IPS-20b (cell line): Measurements from ENCODE around the gene CADPS2.

Experiments used
- H3K27ac ChIP-seq: one replicate; pipeline ENCODE4 v1.5.1; 2013; ENCODE audit warnings: low read length
- H3K27me3 ChIP-seq: 2 replicates; pipeline ENCODE4 v1.6.1; 2013; ENCODE audit warnings: mild to moderate bottlenecking, low read length, inconsistent platforms; ENCODE audit not compliant: insufficient read depth
- H3K36me3 ChIP-seq: 2 replicates; pipeline ENCODE4 v1.6.1; 2013; ENCODE audit warnings: low read depth, mild to moderate bottlenecking, inconsistent platforms, low read length, moderate library complexity; ENCODE audit not compliant: insufficient read depth
- H3K4me1 ChIP-seq: 2 replicates; pipeline ENCODE4 v1.6.1; 2013; ENCODE audit warnings: mild to moderate bottlenecking, control low read depth, inconsistent platforms, low read length, moderate library complexity; ENCODE audit not compliant: insufficient read depth
- H3K4me3 ChIP-seq: 2 replicates; pipeline ENCODE4 v1.5.1; 2013; ENCODE audit warnings: mild to moderate bottlenecking, low read length, inconsistent platforms
- H3K9ac ChIP-seq: 2 replicates; pipeline ENCODE4 v1.6.1; 2013; ENCODE audit warnings: low read depth, mild to moderate bottlenecking, inconsistent platforms, low read length, moderate library complexity
- H3K9me3 ChIP-seq: 2 replicates; pipeline ENCODE4 v1.6.1; 2013; ENCODE audit warnings: mild to moderate bottlenecking, low read depth, low read length, inconsistent platforms; ENCODE audit not compliant: insufficient read depth

Gene CADPS2

GRCh38 chr7:122312789-122313188 is 573.5 kb downstream of the CADPS2 start:
- Histone ChIP-seq H3K36me3 (no peaks in the 10 kb centered on the region), H3K9me3 (no peaks in the 10 kb centered on the region), H3K9ac (no peak overlapping the region), H3K4me1 (peaks cover 34% of the 10 kb centered on the region), H3K27me3 (peaks cover 100% of the 10 kb centered on the region), H3K27ac (no peak overlapping the region), H3K4me3 (no peak overlapping the region)

DNA sequence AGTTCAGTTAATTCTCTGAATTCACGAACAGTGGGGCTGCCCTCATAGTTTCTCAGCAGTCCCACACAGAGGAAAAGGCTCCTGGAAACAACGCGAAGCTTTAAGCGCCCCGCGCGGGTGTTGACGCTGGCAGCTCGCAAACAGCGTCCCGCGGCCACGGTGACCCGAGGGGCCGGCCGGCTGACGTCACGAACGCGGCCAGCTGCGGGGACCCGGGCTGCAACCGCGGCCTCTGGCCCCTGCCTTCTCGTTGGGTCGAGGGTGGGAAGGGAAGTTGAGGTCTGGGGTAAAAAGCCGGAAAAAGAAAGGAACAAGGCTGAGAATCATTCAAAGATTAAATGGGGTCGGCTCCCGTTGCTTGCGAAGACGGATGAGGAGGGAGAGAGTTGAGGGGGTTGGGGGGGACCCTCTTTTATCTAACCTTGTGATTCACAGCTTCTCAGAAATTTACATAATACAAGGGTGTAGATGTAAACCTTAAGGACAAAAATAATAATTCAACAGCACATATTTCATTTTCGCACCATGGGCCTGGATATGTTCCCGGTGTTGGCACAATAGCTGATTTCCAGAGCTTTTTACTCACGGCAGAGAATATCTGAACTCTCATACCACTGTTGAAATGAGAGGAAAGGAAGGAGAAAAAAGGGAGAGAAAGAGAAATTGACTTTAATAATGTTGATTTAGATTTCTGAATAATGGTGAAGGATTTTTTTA is 574.4 kb downstream of the CADPS2 start:
- no peak overlapping the region for H3K27ac ChIP-seq
- no peaks in the 10 kb centered on the region for H3K9me3 ChIP-seq
- peaks cover 37% of the 10 kb centered on the region for H3K4me1 ChIP-seq
- no peak overlapping the region; the same call in 1 of the 2 replicates for H3K9ac ChIP-seq
- H3K36me3 ChIP-seq: no peaks in the 10 kb centered on the region
- peaks cover 100% of the 10 kb centered on the region for H3K27me3 ChIP-seq
- peak overlapping the region; percentile 67 for H3K4me3 ChIP-seq

GRCh38 chr7:122311050-122311700 is 575.1 kb downstream of the CADPS2 start:
- Histone ChIP-seq H3K9me3 (no peaks in the 10 kb centered on the region), H3K36me3 (no peaks in the 10 kb centered on the region), H3K4me3 (peak overlapping the region; percentile 67), H3K4me1 (peaks cover 37% of the 10 kb centered on the region), H3K27me3 (peaks cover 100% of the 10 kb centered on the region), H3K9ac (peak overlapping the region; percentile 31; the same call in 1 of the 2 replicates), H3K27ac (no peak overlapping the region)

GRCh38 chr7:122310119-122311021 is 575.9 kb downstream of the CADPS2 start:
- no peak overlapping the region for H3K27ac ChIP-seq
- H3K4me1 ChIP-seq: peaks cover 35% of the 10 kb centered on the region
- peaks cover 100% of the 10 kb centered on the region for H3K27me3 ChIP-seq
- peak overlapping the region; percentile 67 for H3K4me3 ChIP-seq
- H3K36me3 ChIP-seq: no peaks in the 10 kb centered on the region
- peak overlapping the region; percentile 31; the same call in 1 of the 2 replicates for H3K9ac ChIP-seq
- H3K9me3 ChIP-seq: no peaks in the 10 kb centered on the region

GRCh38 chr7:122309421-122309820 is 576.8 kb downstream of the CADPS2 start:
- H3K9me3 ChIP-seq: no peaks in the 10 kb centered on the region
- peaks cover 29% of the 10 kb centered on the region; the same call in 1 of the 2 replicates for H3K4me1 ChIP-seq
- no peaks in the 10 kb centered on the region for H3K36me3 ChIP-seq
- peak overlapping the region; percentile 29; the same call in 1 of the 2 replicates for H3K9ac ChIP-seq
- peaks cover 100% of the 10 kb centered on the region for H3K27me3 ChIP-seq
- H3K4me3 ChIP-seq: peak overlapping the region; percentile 67
- H3K27ac ChIP-seq: no peak overlapping the region

DNA sequence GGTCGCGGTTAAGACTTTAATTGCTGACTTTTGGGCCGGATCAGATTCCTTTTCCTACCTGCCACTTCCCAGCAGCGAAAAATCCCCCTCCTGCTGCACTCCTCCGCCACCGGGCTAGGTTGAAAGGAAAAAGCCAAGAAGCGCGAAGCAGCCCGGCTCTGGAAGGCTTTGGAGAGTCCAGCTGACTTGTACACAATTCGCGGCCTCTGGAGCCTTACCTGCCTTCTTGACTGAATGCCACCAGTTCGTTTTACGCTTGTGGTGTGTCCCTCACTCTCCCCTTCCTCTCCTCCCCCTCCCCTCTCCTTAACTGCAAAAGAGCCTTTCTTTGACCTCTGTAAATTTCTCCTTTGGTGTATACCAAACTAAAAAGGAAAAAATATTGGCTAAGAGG is 579.0 kb downstream of the CADPS2 start:
- H3K4me3 ChIP-seq: peak overlapping the region; percentile 67
- H3K27ac ChIP-seq: no peak overlapping the region
- H3K36me3 ChIP-seq: no peaks in the 10 kb centered on the region
- peaks cover 27% of the 10 kb centered on the region; the same call in 1 of the 2 replicates for H3K4me1 ChIP-seq
- peaks cover 100% of the 10 kb centered on the region for H3K27me3 ChIP-seq
- no peaks in the 10 kb centered on the region for H3K9me3 ChIP-seq
- H3K9ac ChIP-seq: peak overlapping the region; percentile 68; the same call in 1 of the 2 replicates

GRCh38 chr7:122306320-122307227 is 579.7 kb downstream of the CADPS2 start:
- Histone ChIP-seq H3K27me3 (peaks cover 100% of the 10 kb centered on the region), H3K27ac (no peak overlapping the region), H3K4me1 (peaks cover 23% of the 10 kb centered on the region; the same call in 1 of the 2 replicates), H3K9ac (peak overlapping the region; percentile 68; the same call in 1 of the 2 replicates), H3K4me3 (peak overlapping the region; percentile 67), H3K9me3 (no peaks in the 10 kb centered on the region), H3K36me3 (no peaks in the 10 kb centered on the region)

GRCh38 chr7:122305475-122306319 is 580.6 kb downstream of the CADPS2 start:
- peak overlapping the region; percentile 68; the same call in 1 of the 2 replicates for H3K9ac ChIP-seq
- peaks cover 15% of the 10 kb centered on the region; the same call in 1 of the 2 replicates for H3K4me1 ChIP-seq
- H3K27me3 ChIP-seq: peaks cover 100% of the 10 kb centered on the region
- H3K4me3 ChIP-seq: peak overlapping the region; percentile 67
- no peaks in the 10 kb centered on the region for H3K36me3 ChIP-seq
- H3K9me3 ChIP-seq: no peaks in the 10 kb centered on the region
- no peak overlapping the region for H3K27ac ChIP-seq

DNA sequence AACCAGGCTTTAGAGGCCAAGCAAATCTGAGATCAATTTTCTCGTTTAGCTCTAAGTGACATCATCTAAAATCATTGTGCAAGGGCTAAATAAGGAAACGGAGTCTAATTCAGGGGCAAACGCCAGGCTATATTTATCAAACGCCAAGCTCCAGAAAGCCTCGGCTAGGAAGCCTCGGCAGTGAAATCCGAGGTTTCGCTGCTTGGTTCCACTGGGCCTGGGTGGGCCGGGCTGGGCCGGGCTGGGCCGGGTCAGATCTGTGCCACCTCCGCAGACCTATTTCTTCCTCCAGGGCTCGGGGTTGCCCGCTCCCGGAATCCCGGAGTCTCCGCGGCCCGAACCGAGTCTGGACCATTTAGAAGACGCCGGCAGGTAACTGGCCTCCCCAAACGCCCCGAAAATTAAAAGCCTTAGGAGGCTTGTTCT is 581.3 kb downstream of the CADPS2 start:
- peaks cover 100% of the 10 kb centered on the region for H3K27me3 ChIP-seq
- H3K4me1 ChIP-seq: peaks cover 17% of the 10 kb centered on the region; the same call in 1 of the 2 replicates
- H3K27ac ChIP-seq: no peak overlapping the region
- H3K9ac ChIP-seq: peak overlapping the region; percentile 68; the same call in 1 of the 2 replicates
- H3K9me3 ChIP-seq: no peaks in the 10 kb centered on the region
- H3K36me3 ChIP-seq: no peaks in the 10 kb centered on the region
- H3K4me3 ChIP-seq: peak overlapping the region; percentile 67
